HepG2 (cell line): ENCODE results near the gene RNASE12. TPM values are rescaled to one million over a fixed set of nuclear protein-coding genes. Genes with fewer than 3 reads are reported as not detected.

Experiments
- ATAD3A ChIP-seq: sonication (generic); formaldehyde crosslinking; IDR thresholded peaks from 2 replicates; pipeline ENCODE4 v1.4.0; 2020; ENCODE audit warnings: missing genetic modification reagents
- ATF2 ChIP-seq: sonication (generic); formaldehyde crosslinking; IDR thresholded peaks from 2 replicates; pipeline ENCODE4 v1.4.0; 2020; ENCODE audit warnings: missing genetic modification reagents
- CAMTA2 ChIP-seq: sonication (generic); formaldehyde crosslinking; IDR thresholded peaks from 2 replicates; pipeline ENCODE4 v1.4.0; 2020; ENCODE audit warnings: mild to moderate bottlenecking, missing genetic modification reagents, borderline replicate concordance
- HNF4A ChIP-seq: sonication (generic); formaldehyde crosslinking; IDR thresholded peaks from 2 replicates; pipeline ENCODE4 v1.4.0; 2020; ENCODE audit warnings: missing genetic modification reagents
- LBX2 ChIP-seq: sonication (generic); formaldehyde crosslinking; IDR thresholded peaks from 2 replicates; pipeline ENCODE4 v1.5.0; 2020; ENCODE audit warnings: missing genetic modification reagents, mild to moderate bottlenecking, borderline replicate concordance
- MTF2 ChIP-seq: sonication (generic); formaldehyde crosslinking; IDR thresholded peaks from 2 replicates; pipeline ENCODE4 v1.5.0; 2020; ENCODE audit warnings: missing genetic modification reagents, borderline replicate concordance
- NR2F1 ChIP-seq, 2 experiments: fragments of 450-650 bp in 1 of 2; formaldehyde crosslinking in 1 of 2; IDR thresholded peaks; 2 replicates each; pipeline versions ENCODE4 v1.5.0 to v1.6.1; 2016 to 2020; ENCODE audit warnings: mild to moderate bottlenecking in 1 of 2, missing compliant biosample characterization in 1 of 2, missing genetic modification reagents in 1 of 2, moderate library complexity in 1 of 2
- PRDM4 ChIP-seq: sonication (generic); formaldehyde crosslinking; IDR thresholded peaks from 2 replicates; pipeline ENCODE4 v1.9.0; 2021; ENCODE audit warnings: missing genetic modification reagents, borderline replicate concordance
- SALL1 ChIP-seq: sonication (generic); formaldehyde crosslinking; IDR thresholded peaks from 2 replicates; pipeline ENCODE4 v1.8.0; 2022; ENCODE audit warnings: mild to moderate bottlenecking, missing genetic modification reagents
- SMAD9 ChIP-seq: sonication (generic); formaldehyde crosslinking; IDR thresholded peaks from 2 replicates; pipeline ENCODE4 v1.5.1; 2020; ENCODE audit warnings: mild to moderate bottlenecking, missing genetic modification reagents
- TAF1 ChIP-seq: sonication (generic); formaldehyde crosslinking; IDR thresholded peaks from 2 replicates; pipeline ENCODE4 v1.4.0; 2020; ENCODE audit warnings: missing genetic modification reagents
- ZBTB46 ChIP-seq: sonication (generic); formaldehyde crosslinking; IDR thresholded peaks from 2 replicates; pipeline ENCODE4 v1.4.0; 2020; ENCODE audit warnings: mild to moderate bottlenecking, missing genetic modification reagents, borderline replicate concordance
- ZNF160 ChIP-seq: sonication (generic); formaldehyde crosslinking; IDR thresholded peaks from 2 replicates; pipeline ENCODE4 v1.8.0; 2022; ENCODE audit warnings: mild to moderate bottlenecking, inconsistent platforms, missing genetic modification reagents
- ZNF598 ChIP-seq: sonication (generic); formaldehyde crosslinking; IDR thresholded peaks from 2 replicates; pipeline ENCODE4 v1.5.1; 2020; ENCODE audit warnings: mild to moderate bottlenecking, missing genetic modification reagents, borderline replicate concordance
- ZSCAN9 ChIP-seq: IDR thresholded peaks from 2 replicates; pipeline ENCODE4 v1.6.1; 2016; ENCODE audit warnings: borderline replicate concordance
- polyA plus RNA-seq, 8 experiments: library from polyadenylated mRNA; depleted of rRNA in 3 of 8; stranded (reverse) in 7 of 8; unstranded in 1 of 8; fragments of >200 nt; fragmentation: Illumina TruSeq in 4 of 8; extraction: Trizol in 4 of 8; gene quantifications; 2 replicates each; pipeline versions ENCODE4 v1.2.1 to v1.2.3, GENCODE V29; 2011 to 2016; ENCODE audit warnings: low read depth in 4 of 8, missing spikeins in 1 of 8, mixed read lengths in 1 of 8; ENCODE audit not compliant: insufficient read depth in 1 of 8
- total RNA-seq, 5 experiments: library from RNA; depleted of rRNA; stranded (reverse); fragments of >200 nt; fragmentation: Illumina TruSeq; extraction: Trizol; gene quantifications; 2 replicates each; pipeline ENCODE4 v1.2.3, GENCODE V29; 2016; ENCODE audit warnings: low read depth in 1 of 5
- TF ChIP-seq, protein P1 (sequence below): sonication (generic); formaldehyde crosslinking; IDR thresholded peaks from 2 replicates; pipeline ENCODE4 v1.8.1; 2023; ENCODE audit warnings: mild to moderate bottlenecking, inconsistent platforms, moderate library complexity, missing genetic modification reagents, borderline replicate concordance
- TF ChIP-seq, protein P2 (sequence below): sonication (generic); formaldehyde crosslinking; IDR thresholded peaks from 2 replicates; pipeline ENCODE4 v1.8.1; 2023; ENCODE audit warnings: mild to moderate bottlenecking, missing genetic modification reagents
- TF ChIP-seq, protein P3 (sequence below): IDR thresholded peaks from 2 replicates; pipeline ENCODE4 v1.6.1; 2012; ENCODE audit warnings: inconsistent platforms
- TF ChIP-seq, protein P4 (sequence below): sonication (generic); formaldehyde crosslinking; IDR thresholded peaks from 2 replicates; pipeline ENCODE4 v1.8.0; 2022; ENCODE audit warnings: missing genetic modification reagents, low read depth, mild to moderate bottlenecking, borderline replicate concordance

RNASE12 gene
- total and polyA plus RNA-seq, 2 of the 13 experiments (the other 11 are each of a cell fraction or from before 2014, with no cell fraction given), result not detected

DNA sequence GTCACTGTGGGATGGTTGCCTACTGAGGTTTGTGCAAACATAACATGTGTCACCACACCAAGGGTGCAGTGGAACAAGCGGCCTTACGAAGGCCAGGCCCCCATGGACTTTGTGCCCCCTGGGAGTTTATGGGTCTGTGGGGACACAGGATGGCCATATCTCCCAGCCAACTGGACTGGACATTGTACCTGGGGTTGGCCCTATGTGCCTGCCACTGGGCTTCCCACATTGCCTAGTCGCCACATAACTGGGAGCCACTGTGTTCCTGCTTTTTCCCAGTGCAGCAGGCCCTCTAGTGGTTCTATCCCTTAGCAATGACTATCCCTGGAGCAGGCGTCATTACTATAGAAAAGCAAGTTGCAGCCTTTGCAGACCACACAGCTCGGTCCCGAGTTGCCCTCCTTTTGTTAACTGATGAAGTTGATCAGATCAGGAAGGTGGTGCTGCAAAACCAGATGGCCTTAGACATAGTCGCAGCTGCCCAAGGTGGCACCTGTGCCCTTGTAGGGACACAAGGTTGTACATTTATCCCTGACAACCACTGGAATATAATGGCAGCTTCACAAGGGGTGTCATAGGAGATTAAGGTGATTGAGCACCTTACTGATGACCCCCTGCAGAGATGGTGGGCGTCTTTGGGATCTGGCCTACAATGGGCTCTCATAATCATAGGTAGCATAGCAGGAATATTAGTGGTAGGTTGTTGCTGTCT, 15.2 kb upstream of the RNASE12 start (continued):
- TF ChIP-seq ATAD3A (CRISPR knock-in tag) (no peak), CAMTA2 (CRISPR knock-in tag) (no peak), SALL1 (CRISPR knock-in tag) (peak; percentile 88), TAF1 (CRISPR knock-in tag) (no peak), SMAD9 (0 out of 2 replicates have a peak, but pooled peaks have one; percentile 37), HNF4A (CRISPR knock-in tag) (peak; percentile 98), MTF2 (CRISPR knock-in tag) (no peak), ZBTB46 (CRISPR knock-in tag) (0 out of 2 replicates have a peak, but pooled peaks have one; percentile 80), ZSCAN9 (CRISPR knock-in tag) (0 out of 2 replicates have a peak, but pooled peaks have one; percentile 10), LBX2 (no peak), ATF2 (CRISPR knock-in tag) (peak; percentile 76), ZNF598 (CRISPR knock-in tag) (peak; percentile 79; the same call in 1 of the 2 replicates), NR2F1 (CRISPR knock-in tag; IDR thresholded peaks at IDR 0.05) (peak in 1 of 2 experiments; percentile 26; a peak in 1 of 4 replicates), ZNF160 (CRISPR knock-in tag) (peak; percentile 34; the same call in 1 of the 2 replicates), PRDM4 (CRISPR knock-in tag) (no peak)
- TF ChIP-seq, protein P1, sequence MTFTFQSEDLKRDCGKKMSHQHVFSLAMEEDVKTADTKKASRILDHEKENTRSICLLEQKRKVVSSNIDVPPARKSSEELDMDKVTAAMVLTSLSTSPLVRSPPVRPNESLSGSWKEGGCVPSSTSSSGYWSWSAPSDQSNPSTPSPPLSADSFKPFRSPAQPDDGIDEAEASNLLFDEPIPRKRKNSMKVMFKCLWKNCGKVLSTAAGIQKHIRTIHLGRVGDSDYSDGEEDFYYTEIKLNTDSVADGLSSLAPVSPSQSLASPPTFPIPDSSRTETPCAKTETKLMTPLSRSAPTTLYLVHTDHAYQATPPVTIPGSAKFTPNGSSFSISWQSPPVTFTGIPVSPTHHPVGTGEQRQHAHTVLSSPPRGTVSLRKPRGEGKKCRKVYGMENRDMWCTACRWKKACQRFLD (CRISPR knock-in tag), result 0 out of 2 replicates have a peak, but pooled peaks have one; percentile 24
- TF ChIP-seq, protein P2, sequence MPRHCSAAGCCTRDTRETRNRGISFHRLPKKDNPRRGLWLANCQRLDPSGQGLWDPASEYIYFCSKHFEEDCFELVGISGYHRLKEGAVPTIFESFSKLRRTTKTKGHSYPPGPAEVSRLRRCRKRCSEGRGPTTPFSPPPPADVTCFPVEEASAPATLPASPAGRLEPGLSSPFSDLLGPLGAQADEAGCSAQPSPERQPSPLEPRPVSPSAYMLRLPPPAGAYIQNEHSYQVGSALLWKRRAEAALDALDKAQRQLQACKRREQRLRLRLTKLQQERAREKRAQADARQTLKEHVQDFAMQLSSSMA (CRISPR knock-in tag), result peak; percentile 18; the same call in 1 of the 2 replicates
- TF ChIP-seq, protein P3, sequence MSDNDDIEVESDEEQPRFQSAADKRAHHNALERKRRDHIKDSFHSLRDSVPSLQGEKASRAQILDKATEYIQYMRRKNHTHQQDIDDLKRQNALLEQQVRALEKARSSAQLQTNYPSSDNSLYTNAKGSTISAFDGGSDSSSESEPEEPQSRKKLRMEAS, result peak; percentile 50
- TF ChIP-seq, protein P4, sequence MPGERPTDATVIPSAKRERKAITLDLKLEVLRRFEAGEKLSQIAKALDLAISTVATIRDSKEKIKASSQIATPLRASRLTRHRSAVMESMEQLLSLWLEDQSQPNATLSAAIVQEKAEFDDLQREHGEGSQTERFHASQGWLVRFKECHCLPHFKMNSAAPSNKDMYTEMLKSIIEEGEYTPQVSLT (CRISPR knock-in tag), result no peak
